Stimulated activated CD8-positive, alpha-beta memory T cell treated with anti-CD3 and anti-CD28 coated beads, Interleukin-4, amount 100 ng/mL, for 48 hours (primary cell): ENCODE data around the gene DENND1A.

Experiments used
- DNase-seq: peaks from one replicate; pipeline ENCODE4 v3.0.0-alpha.2; 2020

The DENND1A gene

GRCh38 chr9:123475407-123475806 lies 454.5 kb downstream of the DENND1A start:
- no peak for DNase-seq

- DNase-seq, result no peak
Measured at GRCh38 chr9:123472862-123473614, 456.9 kb downstream of the DENND1A start.

DNA sequence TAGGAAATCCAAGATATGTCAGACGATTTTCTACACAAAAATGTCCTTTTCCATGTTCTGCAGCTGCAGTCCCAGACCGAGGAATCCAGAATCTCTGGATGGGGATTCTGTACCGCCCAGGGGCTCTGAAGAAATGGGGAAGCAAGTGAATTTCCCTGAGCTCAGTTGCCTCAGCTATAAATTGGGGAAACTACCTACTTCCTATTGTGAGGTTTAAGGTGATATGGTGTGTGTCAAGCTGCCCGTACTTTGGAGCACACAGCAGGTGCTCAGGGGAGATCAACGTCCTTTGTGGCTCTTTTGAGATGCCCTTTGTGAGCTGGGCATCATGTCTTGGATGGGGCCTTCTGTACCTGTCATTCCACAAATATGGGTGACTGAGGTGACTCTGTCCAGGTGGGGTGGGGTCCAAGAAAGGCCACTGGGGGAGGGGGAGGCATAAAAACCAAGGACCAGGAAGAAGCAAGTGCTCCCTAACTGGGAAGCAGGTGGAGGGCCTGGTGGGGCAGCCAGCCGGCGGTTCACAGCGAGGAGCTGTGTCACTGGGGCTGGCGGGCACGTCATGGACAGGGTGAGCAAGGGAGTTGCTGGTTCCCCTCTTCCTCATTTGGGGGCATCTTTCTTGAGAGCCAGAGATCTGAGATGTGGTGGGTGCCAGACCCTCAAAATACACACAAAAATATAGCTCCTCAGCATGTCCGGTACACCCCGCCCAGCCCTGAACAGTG lies 457.9 kb downstream of the DENND1A start:
- no peak for DNase-seq

- no peak for DNase-seq
Measured at GRCh38 chr9:123470991-123471770, 458.7 kb downstream of the DENND1A start.

DNA sequence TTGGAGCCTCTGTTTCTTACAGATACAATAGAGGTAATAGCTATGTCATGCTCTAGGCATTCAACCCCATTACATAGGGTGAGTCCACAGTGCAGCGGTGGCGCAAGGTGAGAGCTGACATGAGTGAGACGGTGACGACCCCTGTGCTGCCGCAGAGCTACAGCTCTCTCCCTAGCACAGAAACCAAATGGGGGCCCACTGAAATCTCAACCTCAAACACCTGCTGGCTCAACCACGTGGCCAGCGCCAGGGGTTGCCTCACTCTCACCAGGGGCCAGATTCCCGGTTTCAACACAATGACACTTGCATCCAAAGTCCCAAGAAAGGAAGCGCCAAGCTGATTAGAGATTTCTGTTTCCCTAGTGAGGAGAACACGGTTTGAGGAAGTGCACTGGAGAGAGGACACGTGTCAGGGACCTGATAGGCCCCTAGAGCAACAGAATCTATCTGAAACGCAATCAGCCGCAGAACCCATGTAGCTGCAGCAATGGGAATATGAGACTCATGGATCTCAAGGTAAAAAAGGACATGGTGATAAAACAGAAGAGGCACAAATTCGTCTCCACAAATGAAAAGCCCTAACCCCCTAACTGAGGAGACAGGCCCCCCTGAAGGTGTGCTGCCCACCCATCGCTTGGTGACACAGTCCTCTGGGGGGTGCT lies 459.7 kb downstream of the DENND1A start:
- no peak for DNase-seq

GRCh38 chr9:123469282-123469681 lies 460.6 kb downstream of the DENND1A start:
- DNase-seq, result no peak

GRCh38 chr9:123468541-123468940 lies 461.4 kb downstream of the DENND1A start:
- DNase-seq, result no peak

DNA sequence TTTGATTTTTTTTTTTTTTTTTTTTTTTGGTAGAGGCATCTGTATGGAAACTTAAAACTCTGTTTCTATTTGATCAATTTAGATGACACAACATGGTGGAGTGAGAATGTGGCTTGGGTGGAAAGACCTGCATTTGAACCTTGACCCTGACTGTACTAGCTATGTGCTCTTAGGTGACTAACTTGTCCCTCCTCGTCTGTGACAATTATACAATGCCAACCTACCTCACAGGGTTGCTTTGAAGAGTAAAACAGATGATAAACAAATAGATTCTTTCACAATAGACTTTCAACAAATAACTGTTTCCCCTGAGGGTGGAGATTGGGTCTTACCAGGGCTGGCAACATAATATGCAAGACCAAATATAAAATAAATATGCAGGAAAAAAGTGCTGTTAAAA lies 464.6 kb downstream of the DENND1A start:
- no peak for DNase-seq

- DNase-seq, result no peak
Measured at GRCh38 chr9:123460091-123460490, 469.8 kb downstream of the DENND1A start.

DNA sequence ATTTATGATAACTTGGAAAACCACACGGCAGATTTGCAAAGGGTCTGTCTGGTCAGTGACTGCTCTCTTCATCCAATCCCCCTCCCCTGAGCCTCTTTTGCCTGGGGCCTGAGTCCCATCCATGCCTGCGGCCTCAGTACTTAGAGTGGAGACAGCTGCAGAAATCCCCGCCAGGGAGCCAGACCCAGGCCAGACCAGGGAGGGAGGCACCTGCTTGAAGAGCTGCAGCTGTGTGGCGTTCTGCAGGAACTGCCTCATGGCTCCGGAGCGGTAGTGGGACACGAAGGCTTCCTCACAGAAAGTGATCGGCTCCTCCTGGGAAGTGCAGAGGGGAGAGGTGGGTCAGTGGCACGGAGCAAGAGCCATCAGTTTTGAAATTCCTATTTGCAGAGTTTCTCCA lies 472.3 kb downstream of the DENND1A start:
- DNase-seq, result no peak

- no peak for DNase-seq
Measured at GRCh38 chr9:123456011-123456410, 473.9 kb downstream of the DENND1A start.

- no peak for DNase-seq
Measured at GRCh38 chr9:123455187-123455586, 474.7 kb downstream of the DENND1A start.

- DNase-seq, result no peak
Measured at GRCh38 chr9:123454361-123454760, 475.6 kb downstream of the DENND1A start.

DNA sequence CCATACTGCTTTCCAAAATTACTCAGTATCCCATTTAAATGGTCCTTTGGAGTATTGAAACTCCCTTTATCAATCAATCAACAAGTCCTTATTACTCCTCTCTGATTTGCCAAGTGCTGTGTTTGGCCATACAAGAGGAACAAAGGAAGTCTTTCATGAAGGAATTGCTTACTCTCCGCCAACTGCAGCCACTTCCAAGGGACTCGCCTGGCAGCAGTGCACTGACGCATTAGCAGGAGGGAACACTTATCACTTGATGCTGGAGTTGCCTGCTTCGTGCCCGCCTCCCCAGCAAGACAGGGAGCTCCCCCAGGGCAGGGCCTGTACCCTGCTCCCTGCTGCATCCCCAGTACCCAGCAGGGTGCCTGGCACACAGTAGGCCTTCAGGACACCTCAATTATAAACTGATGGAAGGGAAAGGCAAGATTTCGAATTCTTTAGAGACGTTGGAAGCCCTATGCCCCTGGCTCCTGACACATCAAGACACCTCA lies 476.1 kb downstream of the DENND1A start:
- DNase-seq, result no peak

GRCh38 chr9:123453076-123453667 lies 476.8 kb downstream of the DENND1A start:
- DNase-seq, result no peak

GRCh38 chr9:123450996-123451395 lies 478.9 kb downstream of the DENND1A start:
- DNase-seq, result no peak

GRCh38 chr9:123450098-123450770 lies 479.7 kb downstream of the DENND1A start:
- no peak for DNase-seq

- DNase-seq, result no peak
Measured at GRCh38 chr9:123447934-123448646, 481.8 kb downstream of the DENND1A start.

DNA sequence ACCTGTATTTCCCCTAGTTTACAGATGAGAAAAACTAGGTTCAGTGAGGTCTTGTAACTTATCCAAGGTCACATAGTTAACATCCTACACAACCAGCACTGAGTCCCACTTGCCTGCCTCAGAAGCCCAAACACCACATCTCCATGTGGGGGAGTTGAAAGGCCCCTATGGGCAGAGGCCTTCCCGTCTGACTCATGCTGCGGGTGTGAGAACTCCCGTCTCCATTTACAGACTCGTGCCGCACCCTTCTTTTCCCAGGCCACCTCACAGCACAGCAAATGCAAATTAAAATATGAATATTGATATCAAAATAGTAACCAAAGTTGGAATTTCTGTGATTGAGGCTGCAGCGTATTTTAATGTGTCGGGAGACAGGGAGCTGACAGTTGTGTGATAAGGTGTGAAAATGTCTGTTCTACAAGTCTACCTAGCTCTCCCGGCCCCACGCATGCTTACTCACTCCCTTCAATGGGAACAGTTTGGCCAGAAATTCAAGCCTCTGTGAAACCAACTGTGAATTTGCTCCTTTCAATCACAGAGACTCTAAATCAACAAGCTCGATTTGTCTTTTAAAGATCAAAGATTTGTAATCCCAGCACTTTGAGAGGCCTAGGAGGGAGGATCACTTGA lies 483.8 kb downstream of the DENND1A start:
- no peak for DNase-seq

DNA sequence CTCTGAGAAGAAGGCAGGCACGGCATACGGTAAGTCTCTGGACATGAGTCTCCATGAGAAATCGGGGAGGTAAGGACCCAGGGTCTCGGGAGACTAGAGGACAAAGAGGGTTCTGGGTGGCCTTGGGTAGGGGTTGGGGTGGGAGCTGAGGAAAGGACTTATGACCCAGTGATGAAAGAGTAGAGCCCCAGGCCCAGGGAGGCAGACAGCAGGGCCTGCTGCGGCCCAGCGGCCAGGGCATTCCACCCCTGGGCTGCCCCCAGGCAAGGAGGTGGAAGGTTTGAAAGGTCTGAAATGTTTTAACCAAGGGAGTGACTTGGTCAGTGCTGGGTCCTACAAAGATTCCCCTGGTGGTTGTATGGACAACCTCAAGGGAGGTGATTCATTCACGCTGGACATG lies 484.8 kb downstream of the DENND1A start:
- no peak for DNase-seq

DNA sequence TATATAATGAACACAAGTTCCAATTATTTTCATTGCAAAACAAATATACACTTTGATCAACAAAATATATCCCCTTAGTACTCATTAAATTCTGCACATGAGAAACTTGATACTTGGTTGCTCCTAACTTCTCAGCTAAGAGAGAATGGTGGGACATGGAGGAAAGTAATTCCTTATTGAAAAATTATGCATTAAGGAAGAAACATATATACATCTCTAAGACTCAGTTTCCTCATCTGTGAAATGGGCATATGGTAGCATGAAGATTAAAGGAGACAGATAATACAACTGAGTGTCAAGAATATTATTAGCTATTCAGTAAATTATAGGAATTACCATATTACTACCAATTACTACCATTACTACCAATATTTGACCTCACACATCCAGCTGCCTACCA lies 488.2 kb downstream of the DENND1A start:
- DNase-seq, result no peak
